HG02981 (cell line): ENCODE measurements around the gene IPO4.
"Not testable (repeated sequence)": the region's sequence is repeated elsewhere in the genome, so short reads cannot be mapped to it uniquely, and the experiment has no call there.

Source experiments
- ATAC-seq: cut with Tn5 transposase; IDR thresholded peaks from one replicate; pipeline ENCODE4 v1.9.1; 2021; ENCODE audit warnings: mild to moderate bottlenecking, moderate library complexity; ENCODE audit not compliant: unreplicated experiment

IPO4 gene

GRCh38 chr14:24188251-24189058 is at the start of gene IPO4:
IPO4 (minus strand) TSS chr14:24188816; CDS start chr14:24188787, 29 bp downstream.
- ATAC-seq: peak; percentile 87

DNA sequence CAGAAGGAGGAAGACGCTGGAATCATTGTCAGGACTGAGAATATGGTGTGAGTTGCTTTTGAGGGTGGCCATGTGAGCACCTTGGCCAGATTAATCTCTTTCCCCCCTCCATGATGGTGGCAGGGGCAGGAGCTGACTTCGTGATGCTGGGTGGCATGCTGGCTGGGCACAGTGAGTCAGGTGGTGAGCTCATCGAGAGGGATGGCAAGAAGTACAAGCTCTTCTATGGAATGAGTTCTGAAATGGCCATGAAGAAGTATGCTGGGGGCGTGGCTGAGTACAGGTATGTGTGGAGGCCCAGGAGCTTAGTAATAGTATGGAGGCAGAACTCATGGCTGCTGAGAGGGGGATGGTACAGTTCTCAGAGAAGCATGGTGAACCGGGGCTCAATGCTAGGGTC is 49.5 kb upstream of the IPO4 start:
- ATAC-seq: no peak

GRCh38 chr14:24237463-24237955 is 48.9 kb upstream of the IPO4 start:
- no peak for ATAC-seq

DNA sequence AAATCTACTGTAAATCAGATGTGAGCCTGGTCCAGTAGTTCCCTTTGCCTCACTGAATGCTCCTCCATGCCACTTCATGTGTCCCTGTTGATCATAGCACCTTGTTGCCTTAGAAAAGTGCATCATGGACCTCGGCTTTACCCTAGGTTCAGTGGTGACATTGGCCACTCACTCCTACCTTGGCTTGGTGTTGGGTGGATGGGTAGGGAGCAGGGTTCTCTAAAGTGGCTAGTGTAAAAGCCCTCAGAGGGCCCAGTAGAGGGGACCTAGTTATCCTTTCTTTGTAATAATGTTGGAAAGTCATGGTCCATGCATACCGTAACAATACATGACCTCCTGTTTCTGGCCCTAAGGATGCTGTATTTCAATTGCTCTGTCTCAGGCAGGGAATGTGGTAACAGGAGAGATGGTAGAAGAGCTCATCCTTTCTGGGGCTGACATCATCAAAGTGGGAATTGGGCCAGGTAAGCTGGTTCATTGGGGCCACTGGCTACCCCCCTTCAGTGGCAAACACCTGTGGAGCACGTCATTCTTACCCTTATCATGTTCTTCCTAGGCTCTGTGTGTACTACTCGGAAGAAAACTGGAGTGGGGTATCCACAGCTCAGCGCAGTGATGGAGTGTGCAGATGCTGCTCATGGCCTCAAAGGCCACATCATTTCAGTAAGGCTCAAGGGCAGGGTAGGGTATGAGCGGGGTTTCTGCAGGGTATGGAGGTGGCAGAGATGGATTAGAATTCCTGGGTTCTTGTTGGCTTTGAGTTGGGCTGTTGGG is 48.3 kb upstream of the IPO4 start:
- ATAC-seq: no peak

DNA sequence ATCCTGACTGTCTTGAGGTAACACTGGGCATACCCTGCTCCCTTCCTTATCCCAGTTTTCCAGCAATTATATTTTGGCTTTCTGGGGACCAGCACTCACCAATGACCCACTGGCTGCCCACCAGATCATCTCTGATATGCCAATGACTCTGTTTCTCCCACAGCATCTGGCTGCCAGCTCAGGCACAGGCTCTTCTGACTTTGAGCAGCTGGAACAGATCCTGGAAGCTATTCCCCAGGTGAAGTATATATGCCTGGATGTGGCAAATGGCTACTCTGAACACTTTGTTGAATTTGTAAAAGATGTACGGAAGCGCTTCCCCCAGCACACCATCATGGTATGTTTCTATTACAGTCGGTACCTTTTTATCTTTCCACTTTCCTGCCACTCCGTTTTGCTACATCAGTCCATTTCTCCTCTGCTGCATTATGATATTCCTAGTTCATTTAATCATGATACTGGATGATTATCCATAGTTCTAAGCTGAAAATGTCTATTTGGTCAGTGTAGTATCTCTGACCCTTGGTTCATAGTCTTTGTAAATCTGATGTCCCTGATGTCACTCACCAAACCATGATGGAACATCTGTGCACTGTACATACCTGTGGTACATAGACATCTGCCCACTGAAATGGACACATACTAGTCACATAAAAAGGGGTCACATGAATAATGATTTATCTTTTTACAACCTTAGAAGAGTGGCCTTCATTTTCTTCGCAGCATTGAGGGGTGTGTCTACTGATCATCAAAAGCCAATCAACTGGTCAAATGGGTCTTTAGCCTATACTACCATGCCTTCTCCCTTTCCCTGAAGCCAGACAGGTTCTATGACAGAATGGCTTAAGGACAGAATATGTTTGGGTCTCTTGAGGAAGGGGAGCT is 47.4 kb upstream of the IPO4 start:
- ATAC-seq: no peak

DNA sequence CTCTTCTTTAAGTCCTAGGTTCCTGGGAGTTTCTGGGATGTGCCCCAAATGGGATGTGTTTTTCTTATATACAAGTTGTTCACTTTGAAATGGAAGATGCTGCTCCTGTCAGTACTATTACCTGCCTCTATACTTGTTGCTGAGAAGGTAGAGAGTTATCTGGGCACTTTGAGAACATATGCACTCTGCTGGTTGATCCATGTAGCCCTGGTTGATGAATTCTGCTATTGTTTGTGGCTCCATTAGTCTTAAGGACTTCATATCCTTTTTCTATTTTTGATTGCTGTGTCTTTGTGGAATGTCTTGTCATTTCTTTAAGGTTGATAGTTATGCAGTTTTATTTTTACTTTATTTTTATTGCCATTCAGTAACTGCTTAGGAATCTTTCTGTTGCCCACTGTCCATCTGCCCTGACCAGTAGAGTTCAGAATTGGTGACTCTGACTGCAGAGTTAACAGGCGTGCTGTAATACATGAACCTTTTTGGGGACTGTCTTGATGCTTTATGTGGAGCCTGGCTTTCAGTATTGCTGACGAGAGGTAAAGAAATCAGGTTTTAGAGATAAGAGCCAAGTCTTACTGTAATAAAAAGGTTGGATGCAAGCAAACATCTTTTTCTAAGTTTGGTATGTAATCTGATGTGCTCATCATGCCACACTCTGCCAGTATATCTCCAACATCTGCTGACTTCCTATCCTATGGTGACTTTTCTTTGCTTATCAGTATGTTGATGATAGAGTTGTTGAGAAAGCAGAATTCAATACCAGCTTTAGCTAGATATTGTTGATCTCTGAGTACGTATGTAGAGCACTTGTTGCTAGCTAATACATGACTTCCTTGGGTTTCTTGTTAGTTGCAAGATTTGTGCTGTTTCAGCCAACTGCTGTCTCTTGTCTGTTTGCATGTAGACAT is 45.7 kb upstream of the IPO4 start:
- ATAC-seq: no peak

- ATAC-seq: no peak
Observed at GRCh38 chr14:24233538-24233866, 44.9 kb upstream of the IPO4 start.

GRCh38 chr14:24232645-24233537 is 44.3 kb upstream of the IPO4 start, which contains the start of gene GMPR2:
GMPR2 (plus strand) TSS chr14:24232929; CDS start chr14:24233254, 325 bp downstream.
- peak; percentile 50 for ATAC-seq

DNA sequence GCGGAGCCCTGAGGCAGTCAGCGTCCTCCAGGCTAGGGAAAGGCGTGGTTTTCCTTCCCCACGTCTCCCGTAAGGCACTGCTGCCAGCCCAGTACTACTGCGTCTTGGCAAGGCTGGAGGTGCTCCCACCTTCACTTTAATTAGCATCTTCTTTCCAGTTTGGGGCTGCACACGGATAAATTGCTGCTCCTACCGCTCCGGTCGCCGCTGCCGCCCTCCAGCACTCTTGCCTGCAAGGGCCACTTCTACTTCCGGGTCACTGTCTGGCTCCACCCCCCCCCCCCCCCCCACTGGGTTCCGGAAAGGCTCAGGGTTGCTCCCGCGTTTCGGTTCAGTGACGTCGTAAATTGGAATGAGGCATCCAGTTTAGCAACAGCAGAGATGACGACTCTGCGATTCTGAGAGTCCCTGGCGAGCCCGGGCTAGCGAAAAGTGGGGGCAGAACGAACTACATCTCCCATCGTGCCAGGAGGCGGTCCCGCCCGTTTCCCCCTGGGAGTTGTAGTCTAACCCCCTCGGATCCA is 43.6 kb upstream of the IPO4 start, which contains the start of gene NEDD8:
TSS of gene NEDD8 (minus strand) at position 247 of the 524 bp plus-strand sequence. CDS start at position 147, 100 bp downstream.
- peak; percentile 63 for ATAC-seq

- ATAC-seq: no peak
Observed at GRCh38 chr14:24231263-24232120, 42.9 kb upstream of the IPO4 start.

DNA sequence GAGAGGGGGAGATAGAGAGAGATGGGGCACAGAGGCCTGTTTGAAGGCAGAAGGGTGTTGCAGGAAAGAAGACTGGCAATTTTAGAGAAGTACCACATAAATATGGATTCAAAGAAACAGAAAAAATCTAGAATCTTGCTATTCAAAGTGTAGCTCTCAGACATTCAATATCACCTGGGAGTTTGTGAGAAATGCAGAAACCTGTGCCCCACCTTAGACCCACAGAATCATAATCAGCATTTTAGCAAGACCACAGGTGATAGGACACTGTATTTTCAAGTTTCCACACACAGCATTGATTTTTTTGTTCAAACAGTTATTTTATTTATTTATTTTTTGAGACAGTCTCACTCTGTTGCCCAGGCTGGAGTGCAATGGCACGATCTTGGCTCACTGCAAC is 40.3 kb upstream of the IPO4 start:
- no peak for ATAC-seq

DNA sequence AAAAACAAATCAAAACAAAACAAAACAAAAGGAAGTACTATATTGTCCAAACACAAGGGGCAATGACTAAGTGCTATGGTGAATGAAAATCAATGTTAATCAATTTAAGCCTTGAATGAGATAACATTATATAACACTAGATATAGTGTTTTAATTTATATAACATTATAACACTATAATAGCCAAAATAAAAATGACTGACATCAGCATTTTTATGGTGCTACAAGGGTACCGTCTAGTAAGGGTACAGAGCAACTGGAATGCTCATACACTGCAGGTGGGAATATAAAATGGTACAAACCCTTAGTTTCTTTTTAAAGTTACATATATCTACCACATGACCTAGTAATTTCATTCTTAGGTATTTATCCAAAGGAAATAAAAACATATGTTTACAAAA is 37.9 kb upstream of the IPO4 start:
- ATAC-seq: no peak

GRCh38 chr14:24224618-24225071 is 36.0 kb upstream of the IPO4 start:
- ATAC-seq: no peak

DNA sequence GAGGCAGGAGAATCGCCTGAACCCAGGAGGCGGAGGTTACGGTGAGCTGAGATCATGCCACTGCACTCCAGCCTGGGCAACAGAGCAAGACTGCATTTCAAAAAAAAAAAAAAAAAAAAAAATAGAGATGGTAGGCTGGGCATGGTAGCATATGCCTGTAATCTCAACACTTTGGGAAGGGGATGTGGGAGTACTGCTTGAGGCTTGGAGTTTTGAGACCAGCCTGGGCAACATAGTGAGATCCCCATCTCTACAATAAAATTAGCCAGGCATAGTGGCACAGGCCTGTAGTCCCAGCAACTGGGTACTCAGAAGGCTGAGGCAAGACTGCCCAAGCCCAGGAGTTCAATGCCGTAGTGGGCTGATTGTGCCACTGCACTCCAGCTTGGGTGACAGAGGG is 34.4 kb upstream of the IPO4 start:
- ATAC-seq: not testable (repeated sequence)

GRCh38 chr14:24219521-24219920 is 30.9 kb upstream of the IPO4 start:
- ATAC-seq: no peak

DNA sequence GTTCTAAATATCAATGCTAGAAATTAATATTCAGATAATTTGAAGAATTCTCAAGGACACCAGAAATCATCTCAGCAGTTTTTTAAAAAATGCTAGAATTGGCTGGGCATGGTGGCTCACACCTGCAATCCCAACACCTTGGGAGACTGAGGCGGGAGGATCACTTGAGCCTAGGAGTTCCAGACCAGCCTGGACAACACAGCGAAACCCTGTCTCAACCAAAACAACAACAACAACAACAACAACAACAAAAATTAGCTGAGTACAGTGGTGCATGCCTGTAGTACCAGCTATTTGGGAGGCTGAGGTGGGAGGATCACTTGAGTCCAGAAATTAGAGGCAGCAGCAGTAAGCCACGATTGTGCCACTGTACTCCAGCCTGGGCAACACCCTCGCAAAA is 30.5 kb upstream of the IPO4 start:
- ATAC-seq: no peak

DNA sequence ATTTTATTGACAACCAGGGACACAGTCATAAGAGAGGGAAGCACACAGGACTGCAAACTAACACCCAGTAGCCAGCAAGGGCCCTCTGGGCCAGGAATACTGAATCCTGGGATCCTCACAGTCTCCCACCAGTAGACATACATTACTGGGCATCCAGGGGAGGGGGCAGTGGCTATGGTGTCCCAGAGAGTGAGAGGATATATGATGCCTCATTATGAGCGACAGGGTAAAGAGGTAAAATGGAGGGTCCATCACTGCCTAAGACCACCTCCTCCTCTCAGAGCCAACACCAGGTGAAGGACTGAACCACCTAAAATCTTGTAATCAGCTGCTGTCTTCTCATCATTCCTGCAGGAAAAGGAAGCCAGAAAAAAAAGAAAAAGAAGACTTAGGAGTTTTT is 28.3 kb upstream of the IPO4 start:
- ATAC-seq: not testable (repeated sequence)

DNA sequence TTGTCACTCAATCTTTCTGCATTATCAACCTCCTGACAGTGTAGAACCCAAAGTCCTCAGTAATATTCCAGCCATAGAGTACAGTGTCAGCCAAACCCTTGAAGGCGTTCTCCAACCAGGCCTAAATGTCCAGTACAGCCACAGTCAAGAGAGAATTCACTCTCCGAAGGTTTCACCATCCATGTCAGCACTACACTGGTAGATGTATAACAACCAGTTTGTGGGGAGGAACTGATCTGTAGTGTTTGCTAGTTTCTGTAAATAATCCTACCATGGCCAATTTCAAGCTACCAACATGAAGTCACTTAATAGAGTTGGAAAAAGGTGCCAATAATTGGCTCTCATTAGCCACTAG is 27.7 kb upstream of the IPO4 start:
- ATAC-seq: no peak
